Body of pancreas (tissue), 4 donors: ENCODE results near the gene PTPRD.

Source experiments
- CTCF ChIP-seq, 7 experiments: fragments of 450-650 bp in 4 of 7; fragments of 200-600 bp in 3 of 7; sonication (generic) in 3 of 7; IDR thresholded peaks; one replicate each; pipeline ENCODE4 v1.5.1; 2016 to 2019; ENCODE audit warnings: antibody characterized with exemption in 7 of 7
- POLR2A ChIP-seq, 3 donors: fragments of 450-650 bp; IDR thresholded peaks; one replicate each; pipeline ENCODE4 v1.6.1; 2016; ENCODE audit warnings: antibody characterized with exemption in 3 of 3, mild to moderate bottlenecking in 2 of 3

- TF ChIP-seq POLR2A (IDR thresholded peaks at IDR 0.05), result no peak
- no peak for TF ChIP-seq CTCF (IDR thresholded peaks at IDR 0.05)
Measured at GRCh38 chr9:10014889-10015288, 597.9 kb downstream of the PTPRD start.
